ENCODE measurements around the gene NDUFC1. TPM values are rescaled to one million over a fixed set of nuclear protein-coding genes. Genes with fewer than 3 reads are reported as not detected.
A peak's percentile ranks its signal among the peaks of the same experiment; 100 is the strongest.

Gene NDUFC1
- total and polyA plus RNA-seq, 2 of the 4 experiments (the other 2 are of a cell fraction): 25.1 to 65.1 TPM

DNA sequence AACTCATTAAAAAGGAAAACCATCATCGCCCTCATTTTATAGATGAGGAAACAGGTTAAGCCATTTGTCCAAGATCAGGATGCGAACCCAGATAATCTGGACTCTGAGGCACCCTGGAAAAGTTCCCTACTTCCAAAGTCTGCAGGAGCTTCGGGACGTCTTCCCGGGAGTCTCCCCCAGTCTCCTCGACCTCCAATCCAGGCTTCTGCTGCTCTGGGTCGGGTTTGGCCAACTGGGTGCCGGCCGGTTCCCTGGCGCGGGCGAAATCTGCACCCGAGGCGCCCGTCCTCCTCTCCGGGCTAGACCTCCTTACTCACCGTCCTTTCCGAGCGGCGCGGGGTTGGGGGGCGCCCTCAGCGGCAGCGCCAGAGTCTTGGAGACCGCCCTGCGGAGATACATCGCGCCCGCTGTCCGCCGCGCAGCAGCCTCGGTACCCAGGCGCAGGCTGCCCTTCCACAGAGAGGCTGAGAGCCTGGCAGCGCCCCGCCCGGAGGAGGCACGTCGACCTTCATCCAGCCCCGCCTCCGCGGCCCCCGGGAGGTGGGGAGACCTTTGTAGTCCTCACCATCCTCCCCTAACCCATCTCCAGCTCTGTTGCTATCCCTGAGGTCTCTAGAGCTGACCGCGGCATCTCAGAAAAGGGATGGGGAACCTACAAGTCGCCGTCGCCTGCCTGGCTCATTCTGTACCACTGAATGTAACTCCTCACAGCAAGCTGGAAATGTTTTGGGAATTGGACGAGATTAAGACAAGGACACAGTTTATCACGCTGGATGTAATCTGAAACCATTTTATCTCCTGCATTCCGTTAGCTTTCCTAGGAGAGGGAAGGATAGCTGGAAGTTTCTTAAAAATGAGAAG, 22.3 kb downstream of the NDUFC1 start, which contains the start of gene MGARP:
Gene MGARP, minus strand, starts transcription at position 466 of the 861 bp plus-strand sequence. Its CDS starts 67 bp downstream, at position 399.
- H2AFZ ChIP-seq (replicated peaks; ENCODE audit: low read length, poor library complexity): peak within 1 kb of the TSS; percentile 90
- no TSS peak for BruUV-seq (replicated peaks)
- WGBS, 2 experiments (ENCODE audit: extremely low coverage in 2 of 2, insufficient read length in 1 of 2): 7% methylated on average over 2 of the region's 51 CpGs; no CpG with 5 or more reads in 1 of the 2 experiments
- peak within 1 kb of the TSS; percentile 75 for H3K14ac ChIP-seq (replicated peaks; ENCODE audit: low read depth, low read length)
- no peak within 1 kb of the TSS for H2AK5ac ChIP-seq (ENCODE audit: low read depth, low read length)
- dilution Hi-C loops (cut with HindIII; ENCODE audit: low sequenced_read_pairs, unreplicated experiment): no loop called here
- H3K27me3 ChIP-seq (ENCODE audit: control insufficient read depth, insufficient read depth, low read length): no peaks in the 10 kb centered on the region
- H3K4me1 ChIP-seq (ENCODE audit: control insufficient read depth, insufficient read depth, low read length): peaks cover 3% of the 10 kb centered on the region
- ATAC-seq (ENCODE audit: low read depth) (peak; percentile 86), DNase-seq (peak; percentile 30)
- intact Hi-C loops (cut with micrococcal nuclease): loop anchor here (5.0 kb wide), 3 partner anchors 53 to 183 kb away; partner anchors contain the start of gene ELF2
- peak within 1 kb of the TSS; percentile 58 to 71; a peak in 3 of 4 replicates for H4K8ac ChIP-seq (ENCODE audit: low read depth in 2 of 2, low read length in 2 of 2)
- ChIA-PET POLR2A (ENCODE audit: unreplicated experiment) (interaction anchor here (0.5 kb wide), 1 partner anchor 110 kb away, joined by 3 read pairs; no protein-coding TSS in a partner anchor), CTCF (interaction anchor here (0.6 to 1.2 kb wide), 3 partner anchors 12 to 1604 kb away, joined by 3 to 4 read pairs (median 3); no protein-coding TSS in a partner anchor)
- H3K4me2 ChIP-seq (ENCODE audit: low read depth, low read length): peak within 1 kb of the TSS; percentile 82
- H2BK5ac ChIP-seq (ENCODE audit: low read depth, low read length, poor library complexity, severe bottlenecking): no peak within 1 kb of the TSS
- in situ Hi-C loops (cut with MboI; ENCODE audit: low sequenced_read_pairs): no loop called here
- peaks cover 3% of the 10 kb centered on the region for H3K9me1 ChIP-seq (ENCODE audit: insufficient read depth, low read length)
- TF ChIP-seq MAFK (IDR thresholded peaks at IDR 0.05; ENCODE audit: low read depth, low read length): no peak
- TF ChIP-seq MXI1 (IDR thresholded peaks at IDR 0.05; ENCODE audit: borderline replicate concordance, low read depth, low read length): no peak
- no peak for TF ChIP-seq CEBPB (IDR thresholded peaks at IDR 0.05; ENCODE audit: low read depth, low read length)
- TF ChIP-seq CHD1 (IDR thresholded peaks at IDR 0.05; ENCODE audit: low read depth, low read length): no peak
- no peak for TF ChIP-seq FOS (IDR thresholded peaks at IDR 0.05; ENCODE audit: low read depth, low read length)
- TF ChIP-seq NFE2L2 (IDR thresholded peaks at IDR 0.05; ENCODE audit: low read depth, low read length): no peak
- TF ChIP-seq RFX5 (IDR thresholded peaks at IDR 0.05; ENCODE audit: low read depth, low read length): no peak
- TF ChIP-seq, protein P1, sequence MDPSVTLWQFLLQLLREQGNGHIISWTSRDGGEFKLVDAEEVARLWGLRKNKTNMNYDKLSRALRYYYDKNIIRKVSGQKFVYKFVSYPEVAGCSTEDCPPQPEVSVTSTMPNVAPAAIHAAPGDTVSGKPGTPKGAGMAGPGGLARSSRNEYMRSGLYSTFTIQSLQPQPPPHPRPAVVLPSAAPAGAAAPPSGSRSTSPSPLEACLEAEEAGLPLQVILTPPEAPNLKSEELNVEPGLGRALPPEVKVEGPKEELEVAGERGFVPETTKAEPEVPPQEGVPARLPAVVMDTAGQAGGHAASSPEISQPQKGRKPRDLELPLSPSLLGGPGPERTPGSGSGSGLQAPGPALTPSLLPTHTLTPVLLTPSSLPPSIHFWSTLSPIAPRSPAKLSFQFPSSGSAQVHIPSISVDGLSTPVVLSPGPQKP (IDR thresholded peaks at IDR 0.05; ENCODE audit: borderline replicate concordance, low read depth, low read length): no peak
- H3K36me3 ChIP-seq (ENCODE audit: control insufficient read depth, insufficient read depth, low read length): no peaks in the 10 kb centered on the region
- peak within 1 kb of the TSS; percentile 33 for H3K27ac ChIP-seq (ENCODE audit: insufficient read depth, low read length)
- no peaks in the 10 kb centered on the region for H4K20me1 ChIP-seq (ENCODE audit: insufficient read depth, low read length)
- H4K5ac ChIP-seq (ENCODE audit: low read depth, low read length): peak within 1 kb of the TSS; percentile 53
- H3K23ac ChIP-seq (ENCODE audit: low read depth, low read length): peak within 1 kb of the TSS; percentile 81
- peak within 1 kb of the TSS; percentile 38; the same call in 1 of the 2 replicates for H2BK20ac ChIP-seq (ENCODE audit: low read depth, low read length)
- H3K18ac ChIP-seq (ENCODE audit: low read depth, low read length): peak within 1 kb of the TSS; percentile 31; the same call in 1 of the 2 replicates
- peaks cover 6 to 15% of the 10 kb centered on the region in 2 experiments for H3K79me1 ChIP-seq (ENCODE audit: low read depth in 1 of 2, low read length in 2 of 2)
- H2AK9ac ChIP-seq (replicated peaks; ENCODE audit: low read depth, low read length, poor library complexity): peak within 1 kb of the TSS; percentile 23
- peak within 1 kb of the TSS; percentile 46; the same call in 1 of the 3 replicates for H2BK15ac ChIP-seq (ENCODE audit: low read depth, low read length)
- no peaks in the 10 kb centered on the region for H3K9me3 ChIP-seq (ENCODE audit: control insufficient read depth, insufficient read depth, low read length)
- peak within 1 kb of the TSS; percentile 41 for H3K4ac ChIP-seq (ENCODE audit: low read depth, low read length)
- peak within 1 kb of the TSS; percentile 20; the same call in 1 of the 2 replicates for H4K91ac ChIP-seq (ENCODE audit: insufficient read depth, low read depth, low read length)
- peak within 1 kb of the TSS; percentile 39; the same call in 1 of the 2 replicates for H3K56ac ChIP-seq (ENCODE audit: extremely low read depth, insufficient read depth, low read length)
- H2BK120ac ChIP-seq (ENCODE audit: low read depth, low read length): peak within 1 kb of the TSS; percentile 71
- H3K4me3 ChIP-seq (ENCODE audit: insufficient read depth, low read depth, low read length): peak within 1 kb of the TSS; percentile 60
- H3K9ac ChIP-seq (ENCODE audit: low read depth, low read length): peak within 1 kb of the TSS; percentile 65

Data from IMR-90 (cell line).